Uterus (tissue), 2 donors: ENCODE results near the gene DLD.

Experiments used
- CTCF ChIP-seq, 4 experiments: fragments of 200-600 bp in 2 of 4; fragments of 450-650 bp in 2 of 4; sonication (generic) in 2 of 4; IDR thresholded peaks; one replicate each; pipeline ENCODE4 v1.5.1; 2016 to 2019; ENCODE audit warnings: antibody characterized with exemption in 4 of 4, mild to moderate bottlenecking in 2 of 4, moderate library complexity in 1 of 4
- POLR2A ChIP-seq, 2 donors: fragments of 450-650 bp; IDR thresholded peaks; one replicate each; pipeline ENCODE4 v1.6.1; 2016; ENCODE audit warnings: antibody characterized with exemption in 2 of 2, mild to moderate bottlenecking in 1 of 2, moderate library complexity in 1 of 2

- TF ChIP-seq POLR2A (IDR thresholded peaks at IDR 0.05) (no peak), CTCF (IDR thresholded peaks at IDR 0.05) (no peak)
These were observed 8.1 kb downstream of the DLD start for GRCh38 chr7:107898997-107899594.
